Suprapubic skin (tissue), 4 donors: ENCODE measurements around the gene NAP1L1. TPM values are rescaled to one million over a fixed set of nuclear protein-coding genes. Genes with fewer than 3 reads are reported as not detected.

Source experiments
- DNase-seq, 2 donors: peaks; one replicate each; pipeline ENCODE4 v3.0.0-alpha.2; 2019; ENCODE audit warnings: low spot score in 2 of 2
- H3K27ac ChIP-seq: fragments of 200-600 bp; sonication (generic); one replicate; pipeline ENCODE4 v1.5.1; 2019
- H3K27me3 ChIP-seq: fragments of 200-600 bp; sonication (generic); one replicate; pipeline ENCODE4 v1.5.1; 2019
- H3K36me3 ChIP-seq: fragments of 200-600 bp; sonication (generic); one replicate; pipeline ENCODE4 v1.5.1; 2019
- H3K4me1 ChIP-seq: fragments of 200-600 bp; sonication (generic); one replicate; pipeline ENCODE4 v1.5.1; 2019
- H3K4me3 ChIP-seq: fragments of 200-600 bp; sonication (generic); one replicate; pipeline ENCODE4 v1.5.1; 2019; ENCODE audit warnings: mild to moderate bottlenecking
- H3K9me3 ChIP-seq: fragments of 200-600 bp; sonication (generic); one replicate; pipeline ENCODE4 v1.5.1; 2019
- EP300 ChIP-seq: sonication (generic); formaldehyde crosslinking; IDR thresholded peaks from one replicate; pipeline ENCODE4 v1.6.1; 2017; ENCODE audit warnings: antibody characterized with exemption
- POLR2A ChIP-seq, 2 donors: fragments of 450-650 bp; IDR thresholded peaks; one replicate each; pipeline ENCODE4 v1.6.1; 2017; ENCODE audit warnings: antibody characterized with exemption in 2 of 2, mild to moderate bottlenecking in 2 of 2, moderate library complexity in 2 of 2
- POLR2AphosphoS5 ChIP-seq, 3 donors: sonication (generic); formaldehyde crosslinking; IDR thresholded peaks; one replicate each; pipeline ENCODE4 v1.6.1; 2017; ENCODE audit warnings: antibody characterized with exemption in 3 of 3
- WGBS: methylation state at CpG from one replicate; pipeline ENCODE4 v1.1.5; 2018; 5-methylcytosine and 5-hydroxymethylcytosine counted together
- total RNA-seq, 4 donors: library from RNA; depleted of rRNA; stranded (reverse); fragments of >200 nt; gene quantifications; one replicate each; pipeline ENCODE4 v1.1.0, GENCODE V29; 2016
- TF ChIP-seq, protein P1 (sequence below), 2 donors: fragments of 200-600 bp in 1 of 2; fragments of 450-650 bp in 1 of 2; sonication (generic) in 1 of 2; IDR thresholded peaks; one replicate each; pipeline ENCODE4 v1.5.1; 2016 to 2019; ENCODE audit warnings: antibody characterized with exemption in 2 of 2, mild to moderate bottlenecking in 1 of 2, moderate library complexity in 1 of 2

NAP1L1 gene
- total RNA-seq, 4 donors from 2014 or later: 159 to 243 (median 186) TPM

DNA sequence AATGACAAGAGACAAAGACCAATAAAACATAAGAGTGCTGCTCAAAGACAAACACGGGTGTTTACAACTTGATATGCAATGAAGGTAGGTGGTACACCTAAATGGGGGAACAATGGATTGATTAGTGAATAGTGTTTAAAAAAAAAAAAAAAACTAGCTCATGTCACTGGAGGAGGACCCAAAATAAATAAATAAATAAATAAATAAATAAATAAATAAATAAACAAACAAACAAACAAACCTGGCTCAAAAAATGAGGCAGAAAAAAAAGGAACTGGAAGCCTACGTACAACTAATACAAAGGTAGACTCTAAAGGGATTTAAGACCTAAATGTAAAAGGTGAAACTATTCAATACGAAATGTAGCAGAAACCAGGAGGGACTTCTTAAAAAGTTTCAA lies 18.6 kb downstream of the NAP1L1 start:
- H3K36me3 ChIP-seq: peaks cover 39% of the 10 kb centered on the region
- no peak overlapping the region for H3K27ac ChIP-seq
- no peak for DNase-seq
- no peaks in the 10 kb centered on the region for H3K27me3 ChIP-seq
- no peaks in the 10 kb centered on the region for H3K9me3 ChIP-seq
- 96% methylated on average over 3 of the region's 3 CpGs for WGBS
- TF ChIP-seq EP300: no peak
- TF ChIP-seq POLR2A (IDR thresholded peaks at IDR 0.05): no peak
- TF ChIP-seq POLR2AphosphoS5 (IDR thresholded peaks at IDR 0.05): no peak
- TF ChIP-seq, protein P1, sequence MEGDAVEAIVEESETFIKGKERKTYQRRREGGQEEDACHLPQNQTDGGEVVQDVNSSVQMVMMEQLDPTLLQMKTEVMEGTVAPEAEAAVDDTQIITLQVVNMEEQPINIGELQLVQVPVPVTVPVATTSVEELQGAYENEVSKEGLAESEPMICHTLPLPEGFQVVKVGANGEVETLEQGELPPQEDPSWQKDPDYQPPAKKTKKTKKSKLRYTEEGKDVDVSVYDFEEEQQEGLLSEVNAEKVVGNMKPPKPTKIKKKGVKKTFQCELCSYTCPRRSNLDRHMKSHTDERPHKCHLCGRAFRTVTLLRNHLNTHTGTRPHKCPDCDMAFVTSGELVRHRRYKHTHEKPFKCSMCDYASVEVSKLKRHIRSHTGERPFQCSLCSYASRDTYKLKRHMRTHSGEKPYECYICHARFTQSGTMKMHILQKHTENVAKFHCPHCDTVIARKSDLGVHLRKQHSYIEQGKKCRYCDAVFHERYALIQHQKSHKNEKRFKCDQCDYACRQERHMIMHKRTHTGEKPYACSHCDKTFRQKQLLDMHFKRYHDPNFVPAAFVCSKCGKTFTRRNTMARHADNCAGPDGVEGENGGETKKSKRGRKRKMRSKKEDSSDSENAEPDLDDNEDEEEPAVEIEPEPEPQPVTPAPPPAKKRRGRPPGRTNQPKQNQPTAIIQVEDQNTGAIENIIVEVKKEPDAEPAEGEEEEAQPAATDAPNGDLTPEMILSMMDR (IDR thresholded peaks at IDR 0.05): no peak
- H3K4me1 ChIP-seq: no peaks in the 10 kb centered on the region
- H3K4me3 ChIP-seq: no peak overlapping the region

DNA sequence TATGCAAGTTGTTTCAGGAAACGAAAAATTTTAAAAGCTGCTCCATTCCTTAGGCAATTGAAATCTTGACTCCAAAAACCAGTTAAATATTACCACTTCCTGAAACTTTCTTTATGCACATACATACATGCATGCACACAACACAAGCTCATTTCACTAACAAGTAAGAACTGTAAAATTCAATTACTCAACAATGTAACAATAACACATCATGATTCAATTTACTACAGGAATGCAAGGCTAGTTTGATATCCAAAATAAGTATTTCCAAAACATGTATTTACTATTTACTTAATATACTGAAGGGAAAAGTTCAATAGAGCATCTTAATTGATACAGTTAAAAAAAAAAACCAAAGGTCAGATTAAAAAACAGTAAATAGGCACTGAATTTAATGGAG lies 19.6 kb downstream of the NAP1L1 start:
- no peaks in the 10 kb centered on the region for H3K27me3 ChIP-seq
- no peak overlapping the region for H3K4me3 ChIP-seq
- DNase-seq: no peak
- no peak overlapping the region for H3K27ac ChIP-seq
- TF ChIP-seq POLR2AphosphoS5 (IDR thresholded peaks at IDR 0.05): no peak
- no peak for TF ChIP-seq EP300
- TF ChIP-seq, protein P1 (IDR thresholded peaks at IDR 0.05): no peak
- peaks cover 42% of the 10 kb centered on the region for H3K36me3 ChIP-seq
- H3K9me3 ChIP-seq: no peaks in the 10 kb centered on the region
- WGBS: 92% methylated on average over 1 of the region's 1 CpG
- no peaks in the 10 kb centered on the region for H3K4me1 ChIP-seq

DNA sequence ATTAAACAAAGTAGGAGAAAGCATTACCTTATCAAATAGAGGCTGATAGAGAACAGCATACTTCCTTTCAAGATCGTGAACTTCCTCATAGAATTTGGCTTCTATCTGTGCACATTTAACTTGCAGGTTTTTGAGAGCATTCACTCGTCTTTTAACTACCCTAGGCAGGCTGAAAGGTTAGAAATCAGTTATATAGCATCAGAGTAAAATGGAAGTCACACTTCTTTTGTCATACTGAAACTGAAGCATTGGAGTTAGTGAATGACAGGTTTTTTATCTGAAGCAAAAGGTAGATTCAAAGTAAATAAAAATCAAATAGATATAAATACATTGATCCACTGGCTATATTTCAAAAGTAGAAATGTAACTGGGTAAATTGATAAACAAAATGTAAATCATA lies 24.4 kb downstream of the NAP1L1 start:
- 36% methylated on average over 2 of the region's 2 CpGs for WGBS
- DNase-seq: no peak
- Histone ChIP-seq H3K36me3 (peaks cover 68% of the 10 kb centered on the region), H3K27ac (no peak overlapping the region), H3K4me1 (no peaks in the 10 kb centered on the region), H3K4me3 (no peak overlapping the region), H3K27me3 (no peaks in the 10 kb centered on the region), H3K9me3 (no peaks in the 10 kb centered on the region)
- no peak for TF ChIP-seq POLR2AphosphoS5 (IDR thresholded peaks at IDR 0.05)
- no peak for TF ChIP-seq POLR2A (IDR thresholded peaks at IDR 0.05)
- TF ChIP-seq, protein P1 (IDR thresholded peaks at IDR 0.05): no peak
- TF ChIP-seq EP300: no peak

DNA sequence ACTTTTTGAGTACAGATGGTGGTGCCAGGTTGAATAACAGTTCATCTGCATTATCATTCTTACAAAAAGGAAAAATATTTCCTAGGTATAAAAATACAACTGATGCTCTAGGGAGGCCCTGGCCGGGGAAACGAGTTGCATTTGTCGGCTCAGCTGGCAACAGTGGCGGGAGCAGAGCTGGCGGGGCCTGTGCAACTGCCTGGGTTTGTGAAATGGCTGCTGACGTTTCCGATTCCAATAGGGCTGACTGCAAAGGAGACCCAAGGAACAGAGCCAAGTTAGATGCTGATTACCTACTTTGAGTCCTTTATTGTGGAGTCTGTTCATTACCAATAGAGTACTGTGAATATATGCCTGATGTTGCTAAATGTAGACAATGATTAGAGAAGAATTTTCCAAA lies 27.2 kb downstream of the NAP1L1 start:
- no peaks in the 10 kb centered on the region for H3K4me1 ChIP-seq
- H3K9me3 ChIP-seq: no peaks in the 10 kb centered on the region
- TF ChIP-seq EP300 (no peak), POLR2A (IDR thresholded peaks at IDR 0.05) (no peak), POLR2AphosphoS5 (IDR thresholded peaks at IDR 0.05) (no peak)
- TF ChIP-seq, protein P1 (IDR thresholded peaks at IDR 0.05): no peak
- H3K27ac ChIP-seq: no peak overlapping the region
- no peak overlapping the region for H3K4me3 ChIP-seq
- no peak for DNase-seq
- H3K27me3 ChIP-seq: no peaks in the 10 kb centered on the region
- H3K36me3 ChIP-seq: peaks cover 72% of the 10 kb centered on the region
- WGBS: 89% methylated on average over 7 of the region's 7 CpGs

DNA sequence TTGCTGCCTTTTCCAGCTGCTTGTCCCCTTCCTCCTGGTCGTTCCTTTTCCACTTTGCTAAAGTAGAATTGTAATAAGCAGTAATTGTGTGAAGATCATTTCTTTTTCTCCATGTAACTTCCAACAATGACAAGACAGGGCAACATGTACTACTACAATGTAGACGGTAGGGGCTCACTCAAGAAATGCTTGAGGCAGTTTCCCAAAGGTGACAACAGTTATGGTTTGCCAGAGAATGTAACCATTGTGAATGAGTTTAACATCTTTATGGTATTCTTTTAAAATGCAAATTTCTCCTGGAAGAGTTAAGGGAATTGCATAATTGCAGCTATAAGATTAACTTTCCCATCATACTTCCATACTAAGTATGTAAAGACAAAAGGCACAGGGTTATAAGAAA lies 29.1 kb downstream of the NAP1L1 start:
- Histone ChIP-seq H3K4me1 (no peaks in the 10 kb centered on the region), H3K27ac (no peak overlapping the region), H3K27me3 (no peaks in the 10 kb centered on the region), H3K36me3 (peaks cover 88% of the 10 kb centered on the region), H3K4me3 (no peak overlapping the region), H3K9me3 (no peaks in the 10 kb centered on the region)
- no peak for DNase-seq
- TF ChIP-seq, protein P1 (IDR thresholded peaks at IDR 0.05): no peak
- TF ChIP-seq POLR2A (IDR thresholded peaks at IDR 0.05) (no peak), POLR2AphosphoS5 (IDR thresholded peaks at IDR 0.05) (no peak), EP300 (no peak)
- 74% methylated on average over 2 of the region's 2 CpGs for WGBS
